Smooth muscle cell of the umbilical artery (primary cell): ENCODE measurements around the gene MTCH2. TPM values are rescaled to one million over a fixed set of nuclear protein-coding genes. Genes with fewer than 3 reads are reported as not detected.

Experiments
- total RNA-seq: library from RNA; depleted of rRNA; stranded (reverse); fragments of >200 nt; gene quantifications from 2 replicates; pipeline ENCODE4 v1.2.3, GENCODE V29; 2014

MTCH2 gene
- 78.4 and 107 TPM in 2 replicates for total RNA-seq

DNA sequence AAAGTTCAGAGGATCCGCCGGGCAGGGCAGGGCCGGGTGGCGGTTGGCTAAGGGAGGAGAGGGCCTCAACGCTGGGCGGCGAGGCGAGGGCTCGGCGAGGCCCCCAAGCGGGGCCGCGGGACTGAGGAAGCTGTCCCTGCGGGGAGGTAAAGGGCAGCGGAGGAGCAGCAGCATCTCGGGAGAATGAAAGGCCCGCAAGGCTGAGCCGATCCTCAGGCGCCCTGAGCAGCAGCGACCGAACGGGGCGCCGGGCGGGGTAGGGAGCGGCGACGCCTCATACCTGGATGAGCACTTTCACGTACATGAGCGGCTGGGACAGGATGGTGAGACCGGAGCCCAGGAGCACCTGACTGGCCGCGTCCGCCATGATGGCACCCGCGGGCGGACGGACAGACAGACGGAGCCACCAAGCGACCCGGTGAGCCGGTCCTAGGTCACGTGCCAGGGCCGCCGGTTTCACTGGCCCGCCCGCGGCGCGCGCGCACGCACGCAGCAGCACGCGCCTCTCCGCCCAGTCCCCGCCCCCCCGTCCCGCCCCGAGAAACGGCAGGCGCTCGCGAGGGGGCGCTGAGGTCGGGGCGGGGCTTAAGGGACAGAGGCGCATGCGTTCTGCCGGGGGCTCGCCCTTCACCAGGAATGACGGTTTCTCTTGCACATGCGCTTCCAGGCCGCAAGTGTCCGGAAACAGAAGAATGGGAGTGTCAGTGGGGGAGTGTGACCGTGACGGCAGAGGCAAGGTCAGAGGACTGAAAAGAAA, at the start of gene MTCH2:
Gene MTCH2 (minus strand): TSS at position 461 of the 757 bp plus-strand sequence. CDS start 94 bp downstream, at position 367.

GRCh38 chr11:47593934-47594855, 48.2 kb downstream of the MTCH2 start, which contains the start of gene C1QTNF4:
Gene C1QTNF4, minus strand, starts transcription at chr11:47594411. Its CDS starts 3,601 bp downstream, at chr11:47590810.

GRCh38 chr11:47586098-47586855, 56.1 kb downstream of the MTCH2 start, which contains the start of gene FAM180B:
Gene FAM180B, plus strand, starts transcription at chr11:47586678. Its CDS starts 91 bp downstream, at chr11:47586769.

DNA sequence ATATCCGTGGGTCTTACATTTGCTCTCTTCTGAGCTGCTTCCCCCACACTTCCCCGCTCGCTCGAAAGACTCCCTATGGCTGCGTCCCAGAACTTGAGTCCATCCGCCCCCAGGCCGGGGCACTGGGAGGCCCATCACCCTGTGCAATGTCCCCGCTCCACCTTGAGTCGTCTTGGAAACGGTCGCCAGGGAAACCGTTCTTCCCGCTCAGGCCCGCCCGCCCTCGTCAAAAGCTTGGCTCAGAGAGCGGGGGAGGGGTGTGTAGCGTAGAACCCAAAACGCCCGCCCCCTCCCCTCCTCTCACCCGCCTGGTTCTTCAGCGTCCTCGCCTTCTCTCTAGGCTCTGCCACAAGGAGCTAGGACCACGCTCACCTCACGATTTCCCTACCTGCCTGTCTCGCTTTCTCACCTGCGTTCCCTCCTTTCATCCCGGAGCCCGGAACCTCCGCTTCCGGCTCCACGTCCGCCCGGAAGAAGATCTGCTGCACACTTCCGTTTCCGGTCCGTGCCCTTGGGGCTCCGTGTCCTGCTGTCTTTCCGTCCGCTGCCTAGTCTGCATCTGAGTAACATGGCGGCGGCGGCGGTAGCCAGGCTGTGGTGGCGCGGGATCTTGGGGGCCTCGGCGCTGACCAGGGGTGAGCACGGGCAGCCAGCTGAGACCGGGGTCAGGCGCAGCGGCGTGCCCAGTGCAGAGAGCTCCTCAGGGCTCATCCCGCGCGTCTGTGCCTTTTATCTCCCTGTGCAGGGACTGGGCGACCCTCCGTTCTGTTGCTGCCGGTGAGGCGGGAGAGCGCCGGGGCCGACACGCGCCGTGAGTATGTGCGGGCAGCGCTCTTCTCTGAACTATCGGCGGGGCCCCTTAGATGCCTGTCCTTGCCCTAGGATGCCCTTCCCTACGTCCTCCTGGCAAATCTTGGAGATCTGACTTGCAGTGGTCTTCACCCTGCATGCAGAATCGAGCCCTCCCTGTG, 63.5 kb downstream of the MTCH2 start, which contains the start of the genes KBTBD4 and NDUFS3:
Gene KBTBD4 (minus strand): TSS at position 447 of the 971 bp plus-strand sequence. CDS start 19 bp downstream, at position 428.
Gene NDUFS3 (plus strand): TSS at position 551 of the 971 bp plus-strand sequence. CDS start 18 bp downstream, at position 569.

Other genes with a start within 250 kb of the MTCH2 start
- gene SLC39A13, start 234.0 kb downstream of the MTCH2 start, total RNA-seq: 70.4 and 120 TPM in 2 replicates
- gene PSMC3, start 216.1 kb downstream of the MTCH2 start, total RNA-seq: 117 and 208 TPM in 2 replicates
- gene RAPSN, start 193.4 kb downstream of the MTCH2 start, total RNA-seq: under 0.01 and 0.05 TPM in 2 replicates
- gene CELF1, start 89.4 kb downstream of the MTCH2 start, total RNA-seq: 67.1 and 125 TPM in 2 replicates
- 59.8 and 60.6 TPM in 2 replicates for gene PTPMT1, start 77.0 kb downstream of the MTCH2 start, total RNA-seq
- gene KBTBD4, start 63.6 kb downstream of the MTCH2 start, total RNA-seq: 17.6 and 24.9 TPM in 2 replicates
- gene NDUFS3, start 63.5 kb downstream of the MTCH2 start, total RNA-seq: 43.2 and 66.2 TPM in 2 replicates
- not detected in 2 replicates for gene FAM180B, start 55.9 kb downstream of the MTCH2 start, total RNA-seq
- under 0.01 and 0.05 TPM in 2 replicates for gene C1QTNF4, start 48.1 kb downstream of the MTCH2 start, total RNA-seq
- gene AGBL2, start 72.8 kb upstream of the MTCH2 start, total RNA-seq: 0.30 and 2.0 TPM in 2 replicates
- gene FNBP4, start 124.8 kb upstream of the MTCH2 start, total RNA-seq: 63.0 and 65.3 TPM in 2 replicates
- gene NUP160, start 205.8 kb upstream of the MTCH2 start, total RNA-seq: 23.5 and 39.8 TPM in 2 replicates